NB4 (cell line): Measurements from ENCODE around the gene CCKAR.

Source experiments
- CTCF ChIP-seq: IDR thresholded peaks from one replicate; pipeline ENCODE4 v1.5.1; 2012; ENCODE audit warnings: low read depth, low read length
- MAX ChIP-seq: IDR thresholded peaks from 2 replicates; pipeline ENCODE4 v1.6.1; 2011; ENCODE audit warnings: low read depth, low read length
- MYC ChIP-seq: IDR thresholded peaks from 2 replicates; pipeline ENCODE4 v1.6.1; 2011; ENCODE audit warnings: low read depth, low read length
- POLR2A ChIP-seq: IDR thresholded peaks from 2 replicates; pipeline ENCODE4 v1.6.1; 2011; ENCODE audit warnings: mild to moderate bottlenecking; ENCODE audit not compliant: insufficient read length; ENCODE audit errors: extremely low read depth

GRCh38 chr4:26484032-26484515 lies 6.2 kb downstream of the CCKAR start:
- TF ChIP-seq CTCF (no peak), POLR2A (no peak), MAX (no peak), MYC (no peak)
